T-helper 2 cell treated with Interferon-gamma antibody and Interleukin-4, amounts not matched to agents 5 μg/mL and 100 μg/mL, for 36 hours (primary cell): ENCODE measurements around the gene MPL.

Source experiments
- DNase-seq: peaks from one replicate; pipeline ENCODE4 v3.0.0; 2021; ENCODE audit warnings: low spot score
- H3K27ac Mint-ChIP-seq: one replicate; pipeline ENCODE4 v1.8.0; 2021; ENCODE audit warnings: mild to moderate bottlenecking, mixed read lengths
- H3K27me3 Mint-ChIP-seq: one replicate; pipeline ENCODE4 v1.8.0; 2021; ENCODE audit warnings: low read depth, mixed read lengths
- H3K36me3 Mint-ChIP-seq: one replicate; pipeline ENCODE4 v1.8.0; 2021; ENCODE audit warnings: low read depth, mixed read lengths
- H3K4me1 Mint-ChIP-seq: one replicate; pipeline ENCODE4 v1.8.0; 2021; ENCODE audit warnings: low read depth, mixed read lengths
- H3K4me3 Mint-ChIP-seq: one replicate; pipeline ENCODE4 v1.8.0; 2022; ENCODE audit warnings: mild to moderate bottlenecking, moderate library complexity, mixed read lengths
- H3K9me3 Mint-ChIP-seq: one replicate; pipeline ENCODE4 v1.8.0; 2021; ENCODE audit warnings: mixed read lengths

MPL gene

GRCh38 chr1:43402089-43402865, 64.7 kb downstream of the MPL start:
- Mint-ChIP-seq H3K4me1 (peaks cover 2% of the 10 kb centered on the region), H3K27ac (no peak overlapping the region), H3K27me3 (no peaks in the 10 kb centered on the region), H3K4me3 (no peak overlapping the region), H3K9me3 (no peaks in the 10 kb centered on the region), H3K36me3 (peaks cover 27% of the 10 kb centered on the region)
- DNase-seq = no peak
